HUDEP-2 (cell line): ENCODE measurements around the gene MOBP.
"Not testable (repeated sequence)": the region's sequence is repeated elsewhere in the genome, so short reads cannot be mapped to it uniquely, and the experiment has no call there.

ENCODE experiments used
- DNase-seq, 76 experiments: peaks; one replicate each; lab custom pipeline; 2025; ENCODE audit not compliant: unreplicated experiment in 76 of 76; lab: John Stamatoyannopoulos, UW

MOBP gene

DNA sequence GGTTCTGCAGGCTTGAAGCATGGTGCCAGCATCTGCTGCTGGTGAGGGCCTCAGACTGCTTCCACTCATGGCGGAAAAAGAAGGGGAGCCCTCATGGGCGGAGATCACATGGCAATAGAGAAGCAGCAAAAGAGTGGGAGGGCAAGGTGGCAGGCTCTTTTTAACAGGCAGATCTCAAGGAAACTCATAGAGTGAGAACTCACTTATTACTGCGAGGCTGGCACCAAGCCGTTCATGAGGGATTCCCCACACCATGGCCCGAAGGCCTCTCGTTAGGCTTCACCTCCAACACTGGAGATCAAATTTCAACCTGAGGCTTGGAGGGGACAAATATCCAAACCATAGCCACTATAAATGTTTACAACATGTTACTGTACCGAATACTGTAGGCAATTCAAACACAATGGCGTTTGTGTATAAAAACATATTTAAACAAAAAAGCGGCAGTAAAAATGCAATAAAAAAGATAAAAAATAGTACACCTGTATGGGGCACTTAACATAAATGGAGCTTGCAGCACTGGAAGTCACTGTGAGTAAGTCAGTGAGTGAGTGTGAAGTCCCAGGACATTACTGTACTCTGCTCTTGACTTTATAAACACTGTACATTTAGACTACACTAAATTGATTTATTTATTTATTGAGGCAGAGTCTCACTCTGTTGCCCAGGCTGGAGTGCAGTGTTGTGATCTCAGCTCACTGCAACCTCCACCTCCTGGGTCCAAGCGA lies 18.8 kb upstream of the MOBP start:
- no peak for DNase-seq

DNA sequence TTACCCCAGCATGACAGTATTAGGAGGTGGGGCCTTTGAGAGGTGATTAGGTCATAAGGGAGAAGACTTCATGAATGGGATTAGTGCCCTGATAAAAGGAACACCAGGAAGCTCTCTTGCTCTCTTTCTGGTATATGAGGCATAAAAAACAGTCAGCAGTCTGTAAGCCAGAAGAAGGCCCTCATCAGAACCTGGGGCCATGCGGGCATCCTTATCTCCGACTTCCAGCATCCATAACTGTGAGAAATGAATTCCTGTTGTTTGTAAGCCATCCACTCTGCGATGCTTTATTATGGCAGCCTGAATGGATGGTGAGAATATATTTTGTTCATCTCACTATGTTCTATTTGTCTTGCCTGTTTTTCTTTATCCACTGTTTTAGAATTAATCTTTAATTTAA lies 17.7 kb upstream of the MOBP start:
- no peak for DNase-seq

- no peak for DNase-seq
Observed at GRCh38 chr3:39453134-39453533, 14.3 kb upstream of the MOBP start.

GRCh38 chr3:39453872-39454271 lies 13.6 kb upstream of the MOBP start:
- not testable (repeated sequence) for DNase-seq

GRCh38 chr3:39454591-39455217 lies 12.8 kb upstream of the MOBP start:
- no peak for DNase-seq

DNA sequence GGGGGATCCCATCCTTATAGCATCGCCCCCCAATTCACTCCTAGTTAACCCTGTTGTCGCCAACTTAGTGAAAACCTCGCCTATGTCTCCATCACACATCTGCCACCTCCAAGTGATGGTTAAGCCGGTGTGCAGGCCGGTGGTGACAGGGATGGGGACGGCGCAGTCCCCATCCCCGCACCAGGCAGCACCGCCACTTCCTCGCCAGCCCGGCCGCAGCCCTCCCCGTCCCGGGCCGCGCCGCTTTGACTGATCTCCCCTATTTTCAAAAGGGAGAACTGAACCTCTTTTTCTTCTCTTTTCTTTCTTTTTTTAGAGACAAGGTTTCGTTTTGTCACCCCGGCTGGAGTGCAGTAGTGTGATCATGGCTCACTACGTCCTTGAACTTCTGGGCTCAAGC lies 11.3 kb upstream of the MOBP start:
- DNase-seq, result no peak

DNA sequence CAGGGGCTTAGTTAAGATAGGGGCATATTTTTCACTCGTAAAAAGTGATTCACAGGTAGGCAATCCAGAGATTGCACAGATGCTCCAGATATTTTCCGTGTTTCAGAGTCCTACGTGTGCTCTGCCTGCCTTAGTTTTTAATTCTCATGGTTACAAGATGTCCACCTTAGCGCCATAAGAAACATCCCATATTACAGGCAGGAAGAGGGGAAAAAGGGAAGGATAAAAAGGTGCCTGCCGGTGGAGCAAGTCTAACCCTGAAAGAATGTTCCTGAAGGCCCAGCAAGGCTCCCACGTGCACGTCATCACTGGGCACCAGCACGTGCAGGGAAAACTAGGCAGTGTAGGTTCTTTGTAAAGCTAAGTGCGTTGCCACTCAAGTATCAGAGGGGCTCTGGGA lies 10.1 kb upstream of the MOBP start:
- no peak for DNase-seq

DNA sequence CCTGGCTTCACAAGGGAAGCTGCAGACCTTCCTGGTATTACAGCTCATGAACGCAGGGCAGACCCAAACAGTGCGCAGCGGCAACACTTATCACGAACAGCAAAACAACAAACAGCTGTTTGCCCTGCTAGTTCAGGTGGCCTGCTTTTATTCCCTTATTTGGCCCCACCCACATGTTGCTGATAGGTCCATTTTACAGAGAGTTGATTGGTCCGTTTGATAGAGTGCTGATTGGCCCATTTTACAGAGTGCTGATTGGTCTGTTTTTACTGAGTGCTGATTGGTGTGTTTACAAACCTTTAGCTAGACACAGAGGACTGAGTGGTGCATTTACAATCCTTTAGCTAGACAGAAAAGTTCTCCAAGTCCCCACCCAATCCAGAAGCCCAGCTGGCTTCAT lies 8.9 kb upstream of the MOBP start:
- DNase-seq, result not testable (repeated sequence)

DNA sequence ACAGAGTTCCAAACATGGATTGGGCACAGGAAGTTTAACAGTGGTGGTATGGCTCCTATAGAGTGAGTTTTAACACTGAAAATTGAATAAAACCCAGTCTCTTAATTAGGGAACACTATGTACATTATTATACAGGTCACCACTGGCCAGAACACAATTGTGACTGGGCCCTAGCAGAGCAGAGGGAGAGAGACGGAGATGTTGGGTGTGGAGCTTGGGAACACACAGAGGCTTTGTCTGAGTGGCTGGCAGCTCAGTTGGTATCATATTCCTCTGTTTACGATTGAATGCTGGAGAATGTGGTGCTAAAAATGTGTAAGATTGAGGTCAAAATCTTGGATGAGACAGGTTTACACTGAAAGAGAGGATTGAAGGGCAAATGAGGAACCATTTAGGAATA lies 6.8 kb upstream of the MOBP start:
- DNase-seq, result no peak

DNA sequence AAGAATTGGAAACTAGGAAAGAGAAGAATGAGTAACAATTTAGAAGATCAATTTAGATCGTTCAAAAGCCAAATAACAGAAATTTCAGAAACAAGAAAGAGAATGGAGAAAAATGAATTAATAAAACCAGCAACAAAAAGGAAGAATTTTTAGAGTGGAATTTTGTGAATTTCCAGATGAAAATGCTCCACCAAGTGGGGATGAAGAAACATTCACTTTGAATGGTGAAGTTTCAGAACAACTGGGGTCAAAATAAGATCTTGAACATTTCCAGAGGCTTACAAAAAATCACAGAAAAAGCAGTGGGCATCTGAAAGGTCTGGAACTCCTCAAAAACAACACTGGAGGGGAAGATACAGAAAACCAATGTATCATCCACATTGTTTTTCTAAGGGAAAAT lies 4.2 kb upstream of the MOBP start:
- DNase-seq, result no peak

- no peak for DNase-seq
Observed at GRCh38 chr3:39466988-39467387, 492 bp upstream of the MOBP start.

DNA sequence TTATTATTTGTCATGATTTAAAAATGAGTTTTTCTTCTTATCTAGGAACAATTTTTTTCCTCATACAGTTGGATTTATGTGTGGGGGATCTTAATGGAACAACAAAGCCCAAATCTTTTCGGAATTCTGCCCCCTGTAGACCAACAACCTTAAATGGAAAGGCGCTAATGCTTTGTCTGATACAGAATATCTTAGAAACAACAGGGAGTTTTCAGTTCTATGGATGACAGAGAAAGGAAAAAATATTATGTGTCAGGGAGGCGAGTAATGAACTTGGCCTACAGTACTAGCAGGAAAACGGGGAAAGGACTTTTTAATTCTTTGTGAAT lies 592 bp downstream of the MOBP start:
- DNase-seq, result no peak

GRCh38 chr3:39469258-39469657 lies 1.8 kb downstream of the MOBP start:
- DNase-seq, result no peak

- no peak for DNase-seq
Observed at GRCh38 chr3:39469945-39470344, 2.5 kb downstream of the MOBP start.

GRCh38 chr3:39471652-39472051 lies 4.2 kb downstream of the MOBP start:
- DNase-seq, result no peak

DNA sequence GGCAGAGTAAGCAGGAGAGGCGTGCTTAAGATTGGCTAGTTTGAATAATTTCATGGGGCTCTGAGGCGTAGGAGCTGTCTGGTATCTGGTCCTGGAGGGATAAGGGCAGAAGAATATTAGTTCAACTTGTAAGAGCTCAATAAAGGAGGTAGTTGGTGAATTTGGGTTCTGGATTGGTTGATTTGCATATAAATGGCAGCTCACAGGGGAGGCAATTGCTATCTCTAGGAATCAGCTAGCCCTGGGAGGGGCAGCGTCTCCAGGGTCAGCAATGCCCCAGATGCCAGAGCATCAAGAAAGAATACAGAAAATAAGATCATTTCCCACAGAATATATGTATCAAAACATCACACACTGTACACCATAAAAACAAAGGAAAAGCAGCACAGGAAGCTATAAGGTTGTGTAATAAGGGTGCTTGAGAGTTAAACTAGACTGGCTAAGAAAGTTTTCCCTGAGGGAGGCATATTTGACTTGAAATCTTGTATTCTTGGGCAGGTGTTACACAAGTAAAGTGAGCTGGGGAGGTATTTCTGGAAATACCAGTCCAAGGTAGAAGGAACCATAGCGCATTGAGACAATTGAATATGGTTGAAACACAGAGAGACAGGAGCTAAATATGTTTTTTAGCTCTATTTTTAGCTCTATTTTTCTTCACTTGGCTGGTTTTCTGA lies 6.1 kb downstream of the MOBP start:
- no peak for DNase-seq

DNA sequence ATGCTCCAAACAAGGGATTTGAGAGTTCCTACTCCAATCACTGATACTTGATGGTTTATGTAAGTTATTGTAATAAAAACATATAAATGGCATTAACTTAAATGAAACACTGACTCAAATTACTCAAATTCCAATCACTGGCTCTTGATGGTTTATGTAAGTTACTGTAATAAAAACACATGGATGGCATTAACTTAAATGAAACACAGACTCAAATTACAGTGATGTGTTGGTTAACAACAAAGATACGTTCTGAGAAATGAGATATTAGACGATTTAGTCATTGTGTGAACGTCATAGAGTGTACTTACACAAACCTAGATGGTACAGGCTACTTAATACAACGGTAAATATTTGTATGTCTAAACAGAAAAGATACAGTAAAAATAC lies 6.6 kb downstream of the MOBP start:
- no peak for DNase-seq

DNA sequence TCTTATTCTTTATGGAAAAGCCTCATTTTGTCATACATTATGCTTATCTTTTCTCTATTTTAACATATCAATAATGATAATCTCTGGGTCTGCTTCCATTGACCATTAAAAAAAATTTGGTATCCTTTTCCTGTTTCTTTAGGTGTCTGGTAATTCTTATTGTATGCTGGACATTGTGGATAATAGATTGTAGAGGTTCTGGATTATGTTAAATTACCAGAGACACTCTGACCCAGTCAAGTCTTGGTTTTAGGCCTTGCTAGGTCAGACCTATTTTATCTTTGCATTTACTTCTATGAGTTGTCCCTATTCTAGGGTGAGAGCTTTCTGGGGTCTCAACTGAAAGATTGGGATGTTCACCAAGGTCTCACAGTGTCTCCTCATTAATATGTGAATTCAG lies 9.3 kb downstream of the MOBP start:
- no peak for DNase-seq

DNA sequence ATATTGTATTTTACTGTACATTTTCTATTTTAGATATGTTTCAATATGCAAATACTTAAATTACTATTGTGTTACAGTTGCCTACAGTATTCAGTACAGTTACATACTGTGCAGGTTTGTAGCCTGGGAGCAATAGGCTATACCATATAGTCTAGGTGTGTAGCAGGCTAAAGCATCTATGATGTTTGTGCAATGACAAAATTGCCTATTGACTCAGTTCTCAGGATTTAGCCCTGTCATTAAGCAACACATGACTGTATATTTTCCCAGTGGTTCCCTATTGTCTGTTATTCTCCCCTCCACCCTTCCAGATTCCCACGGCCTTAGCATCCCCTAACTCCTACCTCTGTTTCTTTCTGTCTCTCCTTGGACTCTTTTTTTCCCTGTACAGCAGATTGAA lies 10.7 kb downstream of the MOBP start:
- no peak for DNase-seq

DNA sequence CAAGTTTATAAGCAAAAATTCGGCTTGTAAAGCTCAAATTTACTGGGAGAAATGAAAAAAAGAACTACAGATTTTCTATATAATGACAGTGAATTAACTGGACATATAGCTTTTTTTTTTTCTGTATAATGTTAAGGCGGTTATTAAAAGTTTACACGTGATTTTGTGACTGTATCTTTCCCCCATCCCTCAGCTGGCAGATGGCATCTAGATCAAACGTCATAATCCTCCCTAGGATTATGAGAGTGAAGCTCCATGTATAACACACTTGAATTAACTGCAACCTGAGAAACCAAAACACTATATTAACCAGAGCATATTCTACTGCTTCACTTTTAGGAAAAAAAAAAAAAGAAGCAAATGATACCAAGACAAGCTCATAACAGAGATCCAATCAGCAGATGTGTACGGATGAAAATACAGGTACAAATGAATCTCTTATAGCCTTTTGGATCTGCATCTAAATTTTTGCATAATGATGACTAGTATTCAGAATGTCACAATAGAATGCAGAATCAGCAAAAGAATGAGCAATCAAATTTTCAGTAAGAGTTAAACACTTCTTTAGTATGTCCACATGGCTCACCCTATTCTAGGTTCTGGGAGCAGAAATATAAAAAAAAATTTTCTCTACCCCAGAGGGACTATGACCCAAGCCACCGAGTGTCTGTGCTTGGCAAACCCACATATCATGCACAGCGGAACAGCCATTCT lies 12.4 kb downstream of the MOBP start:
- no peak for DNase-seq

- no peak for DNase-seq
Observed at GRCh38 chr3:39485547-39485946, 18.1 kb downstream of the MOBP start.

- DNase-seq, result no peak
Observed at GRCh38 chr3:39491014-39491413, 23.5 kb downstream of the MOBP start.
